ENCODE results near the gene CLPTM1.

- TF ChIP-seq CTCF (IDR thresholded peaks at IDR 0.05): no peak
- no peak for TF ChIP-seq EP300 (IDR thresholded peaks at IDR 0.05; ENCODE audit: low read depth)
- TF ChIP-seq POLR2A (IDR thresholded peaks at IDR 0.05): no peak
- TF ChIP-seq POLR2AphosphoS5 (IDR thresholded peaks at IDR 0.05): no peak
Observed at GRCh38 chr19:44955505-44956439, 592 bp downstream of the CLPTM1 start.

All from transverse colon (tissue), 4 donors.